Sigmoid colon (tissue), 7 donors: Measurements from ENCODE around the gene REELD1. TPM values are rescaled to one million over a fixed set of nuclear protein-coding genes. Genes with fewer than 3 reads are reported as not detected.

Source experiments
- DNase-seq: peaks from one replicate; pipeline ENCODE4 v3.0.0-alpha.2; 2019
- H3K27ac ChIP-seq, 4 donors: fragments of 200-600 bp; sonication (generic); one replicate each; pipeline ENCODE4 v1.5.1; 2016 to 2019; ENCODE audit warnings: mild to moderate bottlenecking in 1 of 4
- H3K27me3 ChIP-seq, 3 donors: fragments of 200-600 bp; sonication (generic); one replicate each; pipeline ENCODE4 v1.5.1; 2019; ENCODE audit warnings: mild to moderate bottlenecking in 1 of 3
- H3K36me3 ChIP-seq, 4 donors: fragments of 200-600 bp; sonication (generic); one replicate each; pipeline ENCODE4 v1.5.1; 2016 to 2019
- H3K4me1 ChIP-seq, 4 donors: fragments of 200-600 bp; sonication (generic); one replicate each; pipeline ENCODE4 v1.5.1; 2017 to 2019
- H3K4me3 ChIP-seq, 4 donors: fragments of 200-600 bp; sonication (generic); one replicate each; pipeline ENCODE4 v1.5.1; 2017 to 2019; ENCODE audit warnings: mild to moderate bottlenecking in 2 of 4, moderate library complexity in 1 of 4
- H3K9me3 ChIP-seq, 4 donors: fragments of 200-600 bp in 3 of 4; sonication (generic) in 3 of 4; one replicate each; pipeline versions ENCODE4 v1.5.1 to v1.6.1; 2013 to 2019
- CTCF ChIP-seq, 4 experiments: fragments of 450-650 bp in 3 of 4; fragments of 200-600 bp in 1 of 4; IDR thresholded peaks; one replicate each; pipeline ENCODE4 v1.5.1; 2016 to 2019; ENCODE audit warnings: antibody characterized with exemption in 4 of 4, mild to moderate bottlenecking in 3 of 4, moderate library complexity in 2 of 4
- EP300 ChIP-seq, 4 donors: sonication (generic); formaldehyde crosslinking; IDR thresholded peaks; one replicate each; pipeline ENCODE4 v1.6.1; 2017; ENCODE audit warnings: antibody characterized with exemption in 4 of 4
- POLR2A ChIP-seq, 2 donors: fragments of 450-650 bp; IDR thresholded peaks; one replicate each; pipeline ENCODE4 v1.6.1; 2016; ENCODE audit warnings: antibody characterized with exemption in 2 of 2, mild to moderate bottlenecking in 2 of 2, moderate library complexity in 2 of 2
- POLR2AphosphoS5 ChIP-seq, 4 donors: sonication (generic); formaldehyde crosslinking; IDR thresholded peaks; one replicate each; pipeline ENCODE4 v1.6.1; 2017; ENCODE audit warnings: antibody characterized with exemption in 4 of 4
- WGBS, 2 donors: extraction: QIAGEN DNeasy Blood & Tissue Kit; methylation state at CpG; one replicate each; pipeline ENCODE4 v1.1.7; 2013; 5-methylcytosine and 5-hydroxymethylcytosine counted together
- intact Hi-C: fragments of 100-400 bp; cut with DNase I; formaldehyde crosslinking; loops from one replicate; pipeline ENCODE4 v1.15.1; 2023
- polyA plus RNA-seq, 3 donors: library from polyadenylated mRNA; stranded (reverse); fragments of 200-250 nt; gene quantifications; one replicate each; pipeline ENCODE4 v1.2.3, GENCODE V29; 2013
- total RNA-seq, 4 donors: library from RNA; depleted of rRNA; stranded (reverse); fragments of >200 nt; gene quantifications; one replicate each; pipeline ENCODE4 v1.1.0, GENCODE V29; 2016
- donor health status: healthy with polysubstance abuse.
- donor health status: Bipolar disorder and iron deficiency.
- donor health status: healthy.

The REELD1 gene
- total and polyA plus RNA-seq, 7 donors = 0.13 to 0.36 TPM; not detected in 5

GRCh38 chr4:146278986-146279385 is 64.6 kb downstream of the REELD1 start:
- intact Hi-C loops = no loop called here
- H3K27ac ChIP-seq = no peak overlapping the region
- 83 to 90% methylated on average over 1 of the region's 1 CpG for WGBS, 2 donors
- H3K4me1 ChIP-seq = no peaks in the 10 kb centered on the region
- no peaks in the 10 kb centered on the region for H3K9me3 ChIP-seq
- H3K36me3 ChIP-seq = no peaks in the 10 kb centered on the region
- TF ChIP-seq CTCF (IDR thresholded peaks at IDR 0.05) (no peak), EP300 (IDR thresholded peaks at IDR 0.05) (no peak), POLR2A (IDR thresholded peaks at IDR 0.05) (no peak), POLR2AphosphoS5 (IDR thresholded peaks at IDR 0.05) (no peak)
- no peak for DNase-seq
- H3K27me3 ChIP-seq = no peaks in the 10 kb centered on the region
- H3K4me3 ChIP-seq = no peak overlapping the region

Other genes starting within 250 kb of the REELD1 start
- gene LSM6, start 38.8 kb upstream of the REELD1 start, total RNA-seq = 10 to 100 TPM; 16.9 to 51.5 (median 32.4) TPM
- gene LSM6, start 38.8 kb upstream of the REELD1 start, polyA plus RNA-seq = 10 to 100 TPM; 71.9 to 78.9 (median 76.9) TPM